HEK293 (cell line): ENCODE data around the gene CARD8.
A peak's percentile ranks its signal among the peaks of the same experiment; 100 is the strongest.

Experiments
- HOXC10 ChIP-seq: sonication (generic); formaldehyde crosslinking; IDR thresholded peaks from 2 replicates; pipeline ENCODE4 v1.8.1; 2023; ENCODE audit warnings: mild to moderate bottlenecking, missing genetic modification reagents
- IKZF3 ChIP-seq: fragments of 450-650 bp; IDR thresholded peaks from 2 replicates; pipeline ENCODE4 v1.5.0; 2018; ENCODE audit warnings: missing biosample characterization, mild to moderate bottlenecking, missing genetic modification characterization, moderate library complexity
- KLF9 ChIP-seq: fragments of 450-650 bp; formaldehyde crosslinking; IDR thresholded peaks from 2 replicates; pipeline ENCODE4 v1.5.1; 2016; ENCODE audit warnings: missing biosample characterization, missing genetic modification characterization, low read depth
- MYNN ChIP-seq: fragments of 450-650 bp; formaldehyde crosslinking; IDR thresholded peaks from 2 replicates; pipeline ENCODE4 v1.5.1; 2016; ENCODE audit warnings: missing biosample characterization, missing genetic modification characterization, borderline replicate concordance
- MZF1 ChIP-seq: fragments of 450-650 bp; formaldehyde crosslinking; IDR thresholded peaks from 2 replicates; pipeline ENCODE4 v1.5.1; 2017; ENCODE audit warnings: missing biosample characterization, missing genetic modification characterization, borderline replicate concordance
- SCRT1 ChIP-seq: fragments of 450-650 bp; formaldehyde crosslinking; IDR thresholded peaks from 2 replicates; pipeline ENCODE4 v1.5.1; 2016; ENCODE audit warnings: missing biosample characterization, missing genetic modification characterization, borderline replicate concordance
- SCRT2 ChIP-seq: fragments of 450-650 bp; formaldehyde crosslinking; IDR thresholded peaks from 2 replicates; pipeline ENCODE4 v1.5.1; 2016; ENCODE audit warnings: missing biosample characterization, missing genetic modification characterization
- SP2 ChIP-seq: fragments of 450-650 bp; formaldehyde crosslinking; IDR thresholded peaks from 2 replicates; pipeline ENCODE4 v1.5.1; 2016; ENCODE audit warnings: missing biosample characterization, missing genetic modification characterization
- TCF7L2 ChIP-seq: IDR thresholded peaks from 2 replicates; pipeline ENCODE4 v1.6.1; 2011; ENCODE audit warnings: low read depth, mild to moderate bottlenecking, inconsistent platforms, low read length, moderate library complexity, borderline replicate concordance
- YY1 ChIP-seq: fragments of 450-650 bp; formaldehyde crosslinking; IDR thresholded peaks from 2 replicates; pipeline ENCODE4 v1.5.1; 2018; ENCODE audit warnings: missing biosample characterization, missing genetic modification characterization
- ZBTB10 ChIP-seq: fragments of 450-650 bp; formaldehyde crosslinking; IDR thresholded peaks from 2 replicates; pipeline ENCODE4 v1.5.1; 2016; ENCODE audit warnings: missing biosample characterization, missing genetic modification characterization
- ZEB2 ChIP-seq: fragments of 450-650 bp; formaldehyde crosslinking; IDR thresholded peaks from 2 replicates; pipeline ENCODE4 v1.5.1; 2016; ENCODE audit warnings: missing biosample characterization, missing genetic modification characterization
- ZFP69B ChIP-seq: fragments of 450-650 bp; formaldehyde crosslinking; IDR thresholded peaks from 2 replicates; pipeline ENCODE4 v1.5.1; 2016; ENCODE audit warnings: missing biosample characterization, missing genetic modification characterization
- ZNF138 ChIP-seq: fragments of 450-650 bp; formaldehyde crosslinking; IDR thresholded peaks from 2 replicates; pipeline ENCODE4 v1.5.1; 2016; ENCODE audit warnings: missing biosample characterization, missing genetic modification characterization, borderline replicate concordance
- ZNF211 ChIP-seq: fragments of 450-650 bp; formaldehyde crosslinking; IDR thresholded peaks from 2 replicates; pipeline ENCODE4 v1.5.1; 2016; ENCODE audit warnings: low read depth, missing biosample characterization, missing genetic modification characterization
- ZNF239 ChIP-seq: fragments of 450-650 bp; formaldehyde crosslinking; IDR thresholded peaks from 2 replicates; pipeline ENCODE4 v1.5.1; 2016; ENCODE audit warnings: missing biosample characterization, missing genetic modification characterization
- ZNF335 ChIP-seq: fragments of 450-650 bp; formaldehyde crosslinking; conservative IDR thresholded peaks from 2 replicates; pipeline ENCODE4 v1.5.1; 2016; ENCODE audit warnings: missing biosample characterization, missing genetic modification characterization
- ZNF341 ChIP-seq: fragments of 450-650 bp; formaldehyde crosslinking; IDR thresholded peaks from 2 replicates; pipeline ENCODE4; 2016; ENCODE audit warnings: low read depth, missing biosample characterization, missing genetic modification characterization
- ZNF394 ChIP-seq: fragments of 450-650 bp; formaldehyde crosslinking; IDR thresholded peaks from 2 replicates; pipeline ENCODE4 v1.5.1; 2016; ENCODE audit warnings: missing biosample characterization, missing genetic modification characterization, mild to moderate bottlenecking, moderate library complexity, borderline replicate concordance
- ZNF398 ChIP-seq: fragments of 450-650 bp; formaldehyde crosslinking; IDR thresholded peaks from 2 replicates; pipeline ENCODE4 v1.5.1; 2017; ENCODE audit warnings: missing biosample characterization, missing genetic modification characterization
- ZNF433 ChIP-seq: fragments of 450-650 bp; formaldehyde crosslinking; IDR thresholded peaks from 2 replicates; pipeline ENCODE4 v1.5.1; 2016; ENCODE audit warnings: missing biosample characterization, missing genetic modification characterization, low read depth
- ZNF596 ChIP-seq: fragments of 450-650 bp; IDR thresholded peaks from 2 replicates; pipeline ENCODE4 v1.5.0; 2018; ENCODE audit warnings: missing biosample characterization, mild to moderate bottlenecking, missing genetic modification characterization, moderate library complexity
- ZNF610 ChIP-seq: fragments of 450-650 bp; formaldehyde crosslinking; IDR thresholded peaks from 2 replicates; pipeline ENCODE4 v1.5.1; 2016; ENCODE audit warnings: missing biosample characterization, missing genetic modification characterization, borderline replicate concordance
- ZNF645 ChIP-seq: fragments of 450-650 bp; formaldehyde crosslinking; IDR thresholded peaks from 2 replicates; pipeline ENCODE4; 2016; ENCODE audit warnings: missing biosample characterization, missing genetic modification characterization
- ZNF670 ChIP-seq: fragments of 450-650 bp; formaldehyde crosslinking; IDR thresholded peaks from 2 replicates; pipeline ENCODE4 v1.5.1; 2016; ENCODE audit warnings: missing biosample characterization, missing genetic modification characterization, low read depth
- ZNF677 ChIP-seq: fragments of 450-650 bp; IDR thresholded peaks from 2 replicates; pipeline ENCODE4 v1.5.0; 2018; ENCODE audit warnings: missing biosample characterization, mild to moderate bottlenecking, missing genetic modification characterization, moderate library complexity
- ZNF692 ChIP-seq: fragments of 450-650 bp; formaldehyde crosslinking; IDR thresholded peaks from 2 replicates; pipeline ENCODE4 v1.5.1; 2016; ENCODE audit warnings: missing biosample characterization, missing genetic modification characterization
- ZNF768 ChIP-seq: fragments of 450-650 bp; formaldehyde crosslinking; IDR thresholded peaks from 2 replicates; pipeline ENCODE4 v1.5.1; 2018; ENCODE audit warnings: missing biosample characterization, mild to moderate bottlenecking, missing genetic modification characterization
- ZNF830 ChIP-seq: fragments of 450-650 bp; IDR thresholded peaks from 2 replicates; pipeline ENCODE4 v1.5.0; 2018; ENCODE audit warnings: missing biosample characterization, missing genetic modification characterization, low read depth, mild to moderate bottlenecking, moderate library complexity
- ZSCAN16 ChIP-seq: fragments of 450-650 bp; formaldehyde crosslinking; IDR thresholded peaks from 2 replicates; pipeline ENCODE4 v1.5.1; 2016; ENCODE audit warnings: missing biosample characterization, missing genetic modification characterization

The CARD8 gene

DNA sequence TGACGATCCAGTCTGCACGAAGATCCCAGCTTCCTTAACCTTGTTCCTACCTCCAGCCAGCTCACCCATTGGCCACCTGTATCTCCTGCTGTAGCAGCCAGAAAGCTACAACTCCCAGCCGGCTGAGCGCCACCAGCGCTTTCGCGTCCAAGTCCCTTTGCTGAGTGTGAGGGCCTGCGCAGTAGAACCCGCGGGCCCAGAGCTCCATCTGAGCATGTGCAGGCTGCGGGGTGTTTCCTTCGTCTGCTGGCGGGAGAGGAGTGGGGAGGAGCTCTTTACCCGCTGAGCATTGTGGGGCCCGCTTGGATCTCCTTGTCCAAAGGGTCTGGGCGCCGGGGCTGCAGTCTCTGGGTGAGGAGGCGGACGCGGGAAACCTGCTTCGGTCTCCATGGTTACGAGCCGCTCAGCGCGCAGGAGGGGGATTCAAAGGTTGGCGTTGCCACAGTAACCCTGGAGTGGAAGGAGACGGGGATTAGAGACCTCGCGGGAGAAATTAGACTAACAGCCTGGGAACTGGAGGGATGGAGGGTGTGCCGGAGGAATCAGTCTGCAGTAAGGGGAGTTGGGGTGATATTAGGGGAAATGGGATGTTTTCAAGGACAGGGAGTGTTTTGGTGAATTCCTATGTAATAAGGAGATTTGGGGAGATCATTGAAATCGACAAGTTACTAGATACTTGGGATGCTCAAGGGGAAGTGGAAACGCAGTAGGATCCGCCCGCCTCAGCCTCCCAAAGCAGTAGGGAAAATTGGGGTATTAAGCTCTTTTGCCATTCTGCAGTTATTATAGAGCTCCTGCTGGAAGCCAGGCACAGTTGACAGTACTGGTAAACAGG, 51.7 kb downstream of the CARD8 start (continued):
- TF ChIP-seq MZF1 (tag by site-specific recombination): peak; percentile 72
- 0 out of 2 replicates have a peak, but pooled peaks have one; percentile 67 for TF ChIP-seq ZBTB10
- no peak for TF ChIP-seq ZNF138
- TF ChIP-seq HOXC10: no peak
- TF ChIP-seq ZNF596 (tag by site-specific recombination): no peak
- peak; percentile 78 for TF ChIP-seq SP2 (tag by site-specific recombination)
- no peak for TF ChIP-seq YY1 (tag by site-specific recombination)
- TF ChIP-seq ZNF394: no peak
- peak; percentile 95 for TF ChIP-seq SCRT1 (tag by site-specific recombination)
- TF ChIP-seq ZNF645 (tag by site-specific recombination): no peak
- no peak for TF ChIP-seq ZNF211
- TF ChIP-seq TCF7L2: no peak
- peak; percentile 87 for TF ChIP-seq IKZF3 (tag by site-specific recombination)
- no peak for TF ChIP-seq ZSCAN16
- TF ChIP-seq ZNF830 (tag by site-specific recombination): no peak
- TF ChIP-seq ZNF335 (tag by site-specific recombination): no peak; the same call in 1 of the 2 replicates
- TF ChIP-seq ZNF677 (tag by site-specific recombination): no peak
- TF ChIP-seq ZNF433 (tag by site-specific recombination): no peak
- TF ChIP-seq SCRT2 (tag by site-specific recombination): peak; percentile 98
- TF ChIP-seq ZNF610 (tag by site-specific recombination): 0 out of 2 replicates have a peak, but pooled peaks have one; percentile 56
- no peak for TF ChIP-seq ZEB2 (tag by site-specific recombination)
- TF ChIP-seq ZNF239 (tag by site-specific recombination): no peak
- peak; percentile 93 for TF ChIP-seq MYNN
- no peak for TF ChIP-seq ZNF768
- TF ChIP-seq ZNF670: no peak
- 0 out of 2 replicates have a peak, but pooled peaks have one; percentile 36 for TF ChIP-seq ZNF398 (tag by site-specific recombination)
- peak; percentile 22; the same call in 1 of the 2 replicates for TF ChIP-seq KLF9 (tag by site-specific recombination)
- peak; percentile 49; the same call in 1 of the 2 replicates for TF ChIP-seq ZNF341 (tag by site-specific recombination)
- TF ChIP-seq ZFP69B (tag by site-specific recombination): peak; percentile 95
- peak; percentile 97 for TF ChIP-seq ZNF692
